ENCODE data around the gene GNAQ.
A peak's percentile ranks its signal among the peaks of the same experiment; 100 is the strongest.

The GNAQ gene

GRCh38 chr9:77946969-77947620 is 84.5 kb downstream of the GNAQ start:
- no peak for TF ChIP-seq CTCF (IDR thresholded peaks at IDR 0.05; ENCODE audit: insufficient read depth, low read length, missing control alignments)
- POLR2A ChIA-PET, result interaction anchor here (0.6 kb wide), 1 partner anchor 34 kb away, joined by 4 read pairs; no protein-coding TSS in a partner anchor
- no peak for DNase-seq (ENCODE audit: low read depth, low spot score)
- H3K4me3 ChIP-seq (ENCODE audit: low read depth, low read length), result no peak overlapping the region
- CTCF ChIA-PET, result interaction anchor here (0.6 kb wide), 1 partner anchor 30 kb away, joined by 3 read pairs; no protein-coding TSS in a partner anchor

- no peak for TF ChIP-seq CTCF (IDR thresholded peaks at IDR 0.05; ENCODE audit: insufficient read depth, low read length, missing control alignments)
- H3K4me3 ChIP-seq (ENCODE audit: low read depth, low read length), result no peak overlapping the region
- DNase-seq (ENCODE audit: low read depth, low spot score), result no peak
- ChIA-PET POLR2A (no interaction called here), CTCF (no interaction called here)
Measured at GRCh38 chr9:77946296-77946695, 85.3 kb downstream of the GNAQ start.

GRCh38 chr9:77945798-77946197 is 85.8 kb downstream of the GNAQ start:
- no peak overlapping the region for H3K4me3 ChIP-seq (ENCODE audit: low read depth, low read length)
- POLR2A ChIA-PET, result no interaction called here
- no peak for TF ChIP-seq CTCF (IDR thresholded peaks at IDR 0.05; ENCODE audit: insufficient read depth, low read length, missing control alignments)
- CTCF ChIA-PET, result no interaction called here
- peak; percentile 50 for DNase-seq (ENCODE audit: low read depth, low spot score)

GRCh38 chr9:77944556-77945243 is 86.9 kb downstream of the GNAQ start:
- ChIA-PET CTCF (no interaction called here), POLR2A (no interaction called here)
- TF ChIP-seq CTCF (IDR thresholded peaks at IDR 0.05; ENCODE audit: insufficient read depth, low read length, missing control alignments), result no peak

GRCh38 chr9:77943057-77943456 is 88.6 kb downstream of the GNAQ start:
- TF ChIP-seq CTCF (IDR thresholded peaks at IDR 0.05; ENCODE audit: insufficient read depth, low read length, missing control alignments), result no peak
- no peak for DNase-seq (ENCODE audit: low read depth, low spot score)
- H3K4me3 ChIP-seq (ENCODE audit: low read depth, low read length), result no peak overlapping the region
- ChIA-PET POLR2A (no interaction called here), CTCF (interaction anchor here (1.3 kb wide), 1 partner anchor 33 kb away, joined by 3 read pairs; no protein-coding TSS in a partner anchor)

More at GRCh38 chr9:77944556-77945243, 86.9 kb downstream of the GNAQ start:
- H3K4me3 ChIP-seq (ENCODE audit: low read depth, low read length), result no peak overlapping the region
- no peak for DNase-seq (ENCODE audit: low read depth, low spot score)

GRCh38 chr9:77939149-77939668 is 92.4 kb downstream of the GNAQ start:
- ChIA-PET CTCF (no interaction called here), POLR2A (no interaction called here)
- H3K4me3 ChIP-seq (ENCODE audit: low read depth, low read length), result no peak overlapping the region
- no peak for TF ChIP-seq CTCF (IDR thresholded peaks at IDR 0.05; ENCODE audit: insufficient read depth, low read length, missing control alignments)
- DNase-seq (ENCODE audit: low read depth, low spot score), result no peak

Data from AG04449 (cell line).